AG20443 (cell line): ENCODE results near the gene FAHD1.

Experiments used
- DNase-seq: peaks from one replicate; pipeline ENCODE4 v3.0.0; 2012; ENCODE audit warnings: low spot score, mixed read lengths

FAHD1 gene

DNA sequence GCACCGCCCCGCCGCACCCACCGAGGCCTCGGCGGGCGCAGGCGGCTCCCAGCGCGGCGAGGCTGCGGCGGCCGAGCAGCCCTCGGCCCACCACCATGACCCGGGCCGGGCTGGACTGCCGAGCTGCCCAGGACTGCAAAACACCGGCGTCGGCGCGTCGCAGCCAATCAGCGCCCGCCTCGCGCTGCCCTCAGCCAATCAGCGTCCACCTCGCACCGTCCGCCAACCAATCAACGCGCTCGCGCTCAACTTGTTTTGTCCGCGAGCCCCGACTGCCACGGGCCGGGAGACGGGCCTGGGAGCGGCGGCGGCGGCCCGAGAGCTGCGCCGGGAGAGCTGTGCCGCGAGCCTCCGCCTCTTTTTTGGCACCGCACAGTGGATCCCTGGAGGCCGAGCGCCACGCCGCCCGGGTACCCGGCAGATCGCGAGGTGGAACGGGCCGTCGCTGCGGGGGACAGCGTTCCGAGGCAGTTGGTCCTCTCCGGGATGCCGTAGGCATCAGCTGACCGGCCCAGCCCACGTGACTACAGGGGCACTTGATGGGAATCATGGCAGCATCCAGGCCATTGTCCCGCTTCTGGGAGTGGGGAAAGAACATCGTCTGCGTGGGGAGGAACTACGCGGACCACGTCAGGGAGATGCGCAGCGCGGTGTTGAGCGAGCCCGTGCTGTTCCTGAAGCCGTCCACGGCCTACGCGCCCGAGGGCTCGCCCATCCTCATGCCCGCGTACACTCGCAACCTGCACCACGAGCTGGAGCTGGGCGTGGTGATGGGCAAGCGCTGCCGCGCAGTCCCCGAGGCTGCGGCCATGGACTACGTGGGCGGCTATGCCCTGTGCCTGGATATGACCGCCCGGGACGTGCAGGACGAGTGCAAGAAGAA lies at the start of gene FAHD1, which contains the start of gene HAGH:
Gene FAHD1 (plus strand): TSS at position 516 of the 883 bp plus-strand sequence. CDS start 33 bp downstream, at position 549.
Gene HAGH (minus strand): TSS at position 135 of the 883 bp plus-strand sequence. CDS start 38 bp downstream, at position 97.
- peak; percentile 100 for DNase-seq

DNA sequence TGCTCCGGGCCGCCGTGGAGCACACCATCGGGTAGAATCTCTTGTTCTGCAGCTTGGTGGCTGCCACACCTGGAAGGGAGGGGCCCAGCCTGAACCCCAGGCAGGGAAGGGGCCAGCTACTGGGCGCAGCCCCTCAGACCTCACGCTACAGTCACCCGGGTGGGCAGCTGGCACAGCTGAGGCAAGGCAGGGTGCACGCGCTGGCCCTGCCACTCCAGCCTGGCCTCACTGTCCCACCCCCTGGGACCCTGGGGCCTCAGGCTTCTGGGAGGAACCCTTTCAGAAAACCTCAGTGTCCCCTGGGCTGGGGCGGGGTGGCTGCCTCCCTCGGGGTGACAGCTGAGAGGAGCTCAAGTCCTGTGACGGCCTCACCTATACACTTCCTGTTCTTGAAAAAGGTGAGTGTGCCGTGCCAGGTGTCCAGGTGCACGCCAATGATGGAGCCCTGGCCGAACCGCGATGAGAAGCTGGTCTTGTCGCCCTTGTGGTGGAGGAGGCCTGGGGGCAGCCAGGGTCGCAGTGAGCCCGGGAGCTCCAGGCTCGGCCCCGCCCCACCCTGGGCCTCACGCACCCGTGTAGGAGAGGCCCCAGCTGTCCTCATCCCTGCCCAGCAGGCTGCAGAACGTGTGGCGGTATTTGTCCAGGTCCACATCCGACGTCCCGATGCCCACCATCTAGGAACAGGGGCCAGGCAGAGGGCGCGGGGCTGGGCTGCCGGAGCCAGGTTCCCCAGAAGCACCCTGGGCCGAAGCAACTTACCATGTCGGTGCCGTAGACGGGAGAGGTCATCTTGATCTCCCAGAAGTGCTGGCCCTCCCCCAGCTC lies 49.4 kb upstream of the FAHD1 start:
- no peak for DNase-seq

DNA sequence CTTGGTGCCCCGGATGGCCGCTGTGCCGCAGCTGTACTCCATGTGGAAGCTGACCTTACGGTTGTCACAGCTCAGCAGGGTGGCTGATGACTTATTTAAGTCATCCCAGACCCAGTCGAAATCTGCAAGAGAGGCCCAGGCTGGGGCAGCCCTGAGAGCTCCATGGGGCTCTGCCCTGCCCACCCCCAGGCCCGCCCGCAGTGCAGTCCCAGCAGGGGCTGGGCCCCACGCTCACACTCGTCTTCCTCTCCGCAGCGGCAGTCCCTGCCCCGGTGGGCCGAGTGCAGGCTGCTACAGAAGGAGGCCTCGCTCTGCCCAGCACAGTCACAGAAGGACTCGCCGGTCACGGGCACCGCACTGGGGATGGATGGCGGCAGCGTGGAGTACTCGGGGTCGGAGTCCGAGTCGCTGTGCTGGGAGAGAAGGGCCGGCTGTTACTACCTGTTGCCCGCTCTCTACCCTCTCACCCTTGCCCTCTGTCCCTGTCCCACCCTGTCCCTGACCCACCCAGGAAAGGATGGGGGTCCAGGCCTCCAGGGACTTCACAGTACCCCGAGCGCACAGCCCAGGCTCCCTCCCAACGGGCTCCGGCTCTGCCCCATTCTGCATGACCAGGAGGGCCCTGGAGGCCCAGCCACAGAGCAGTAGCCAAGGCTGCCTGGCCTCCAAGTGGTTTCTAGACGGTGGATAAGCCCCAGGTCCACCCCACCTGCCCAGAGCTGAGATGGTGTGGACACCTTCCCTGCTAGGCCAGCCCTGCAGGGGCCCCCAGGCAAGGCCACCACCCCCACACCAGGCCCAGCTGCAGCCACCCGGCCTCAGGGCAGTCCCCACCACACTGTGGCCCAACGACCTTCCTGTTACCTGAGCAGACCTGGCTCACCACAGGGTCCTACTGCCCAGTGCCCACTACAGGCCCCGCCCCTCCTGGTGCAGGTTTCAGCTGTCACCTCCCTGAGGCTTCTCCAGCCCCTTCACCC lies 48.5 kb upstream of the FAHD1 start:
- DNase-seq: no peak

DNA sequence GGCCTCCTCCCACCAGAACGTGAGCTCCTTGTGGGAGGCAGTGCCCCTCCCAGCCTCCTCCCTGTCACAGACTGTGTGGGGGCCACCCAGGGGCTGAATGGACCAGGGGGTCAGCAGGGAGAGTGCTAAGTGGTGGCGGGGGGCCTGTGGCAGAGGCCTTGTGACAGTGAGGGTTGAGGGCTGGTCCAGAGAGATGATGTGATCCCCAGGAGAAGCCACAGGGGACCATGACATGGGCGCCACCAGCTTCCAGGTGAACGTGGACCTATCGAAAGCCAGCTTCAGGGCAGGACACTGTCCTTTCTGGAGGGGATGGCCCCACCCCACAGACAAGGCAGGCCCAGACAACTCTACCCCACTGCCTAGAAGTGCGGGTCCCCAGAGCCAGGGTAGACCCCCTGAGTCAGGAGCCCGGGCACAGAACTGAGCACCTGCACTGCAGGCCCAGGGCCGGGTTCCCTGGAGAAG lies 47.7 kb upstream of the FAHD1 start:
- DNase-seq: no peak

GRCh38 chr16:1779741-1780676 lies 47.0 kb upstream of the FAHD1 start:
- DNase-seq: no peak

DNA sequence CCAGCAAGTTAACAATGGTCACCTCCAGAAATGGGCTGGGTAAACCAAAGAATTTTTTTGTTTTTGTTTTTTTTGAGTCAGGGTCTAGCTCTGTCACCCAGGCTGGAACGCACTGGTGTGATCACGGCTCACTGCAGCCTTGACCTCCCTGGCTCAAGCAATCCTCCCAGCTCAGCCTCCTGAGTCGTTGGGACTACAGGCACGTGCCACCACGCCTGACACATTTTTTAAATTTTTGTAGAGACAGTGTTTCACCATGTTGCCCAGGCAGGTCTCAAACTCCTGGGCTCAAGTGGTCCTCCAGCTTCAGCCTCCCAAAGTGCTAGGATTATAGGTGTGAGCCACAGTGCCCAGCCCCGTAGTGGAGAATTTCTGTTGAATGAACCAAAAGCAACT lies 46.3 kb upstream of the FAHD1 start:
- DNase-seq: no peak

DNA sequence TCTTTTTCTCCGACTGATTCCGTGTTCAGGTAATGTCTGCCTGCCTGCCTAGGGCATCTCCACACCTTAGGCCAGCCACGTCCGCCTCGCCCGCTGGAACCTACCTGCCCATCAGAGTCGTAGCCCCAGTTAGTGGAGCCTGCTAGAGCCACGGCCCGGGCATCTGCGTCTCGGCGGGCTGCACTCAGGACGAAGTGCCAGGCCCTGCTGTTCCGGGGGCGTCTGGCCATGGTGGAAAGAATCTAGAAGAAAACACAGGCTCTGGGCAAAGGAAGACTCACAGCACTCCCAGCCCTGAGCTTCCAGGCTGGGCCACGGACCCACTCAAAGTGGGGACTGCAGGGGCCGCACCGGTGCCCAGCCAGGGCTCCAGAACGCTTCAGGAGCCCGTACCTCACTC lies 45.8 kb upstream of the FAHD1 start:
- no peak for DNase-seq

DNA sequence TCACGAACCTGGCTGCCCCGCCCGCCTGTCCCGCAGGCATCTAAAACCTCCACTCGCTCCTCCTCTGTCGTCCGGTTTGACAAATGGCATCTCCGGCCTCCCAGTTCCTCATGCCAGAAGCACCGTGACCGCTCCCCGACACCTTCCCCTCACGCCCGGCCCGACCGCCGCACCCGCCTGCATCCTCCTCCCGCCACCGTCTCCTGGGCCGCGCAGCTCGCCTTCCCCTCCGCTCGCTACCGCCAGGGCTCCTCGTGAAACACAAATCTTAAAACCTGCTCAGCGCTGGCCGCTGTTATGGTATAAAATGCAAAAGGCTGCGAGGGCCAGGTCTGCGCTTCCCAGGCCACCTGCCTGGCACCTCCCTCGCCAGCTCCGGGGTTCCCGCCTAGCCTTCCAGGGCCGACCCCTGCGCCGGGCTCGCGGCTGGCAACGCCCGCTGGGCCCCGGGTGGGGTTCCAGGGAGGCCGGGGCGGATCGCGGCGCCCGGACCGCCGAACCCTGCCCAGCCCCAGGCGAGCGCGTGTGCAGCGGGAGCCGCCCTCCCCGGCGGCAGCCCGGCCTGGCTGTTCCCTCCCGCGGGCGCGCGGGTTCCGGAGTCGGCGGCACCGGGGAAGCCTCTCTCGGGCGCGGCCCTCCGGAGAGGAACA lies 45.1 kb upstream of the FAHD1 start:
- peak; percentile 65 for DNase-seq

DNA sequence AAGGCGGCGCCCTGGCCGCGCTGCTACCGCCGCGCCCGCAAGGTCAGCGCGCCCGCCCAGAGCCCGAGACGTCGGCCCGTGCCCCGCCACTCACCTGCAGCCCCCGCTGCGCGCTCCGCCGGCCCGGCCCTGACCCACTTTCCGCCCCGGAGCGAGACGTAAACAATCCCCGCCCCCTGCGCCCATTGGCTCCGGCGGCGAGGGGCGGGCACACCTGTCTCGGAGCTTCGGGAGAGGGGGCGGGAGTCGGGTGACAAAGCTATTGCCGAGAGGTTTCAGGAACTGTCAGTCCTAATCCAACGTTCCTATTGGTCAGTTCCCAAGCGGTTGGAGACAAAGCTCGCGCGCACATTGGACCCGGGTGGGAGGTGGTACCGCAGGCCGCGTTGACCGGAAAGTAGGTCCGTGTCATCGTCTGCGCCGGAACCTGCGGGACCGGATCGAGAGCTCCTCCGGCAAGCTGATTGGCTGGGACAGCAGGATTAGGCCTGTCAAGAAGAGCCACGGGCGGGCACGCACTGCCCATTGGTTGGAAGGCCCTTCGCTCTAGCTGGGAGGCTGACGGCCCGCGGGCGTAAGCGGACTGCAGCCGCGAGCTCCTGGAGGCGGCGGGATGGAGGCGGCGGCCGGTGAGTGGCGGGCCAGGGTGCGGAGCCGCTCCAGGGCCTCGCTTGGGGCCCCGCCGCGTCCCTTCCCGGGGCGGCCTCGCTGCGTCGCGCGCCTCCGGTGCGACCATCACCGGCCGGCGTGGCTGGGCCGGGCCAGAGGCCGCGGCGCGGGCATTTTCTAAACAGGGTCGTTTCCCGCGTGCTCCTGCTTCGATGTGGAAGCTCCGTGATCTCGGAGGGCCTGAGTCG lies 44.4 kb upstream of the FAHD1 start, which contains the start of the genes NUBP2 and SPSB3:
Gene NUBP2 (plus strand): TSS at position 553 of the 857 bp plus-strand sequence. CDS start 61 bp downstream, at position 614.
Gene SPSB3 (minus strand): TSS at position 164 of the 857 bp plus-strand sequence. CDS start 1,088 bp downstream, outside the sequence.
- peak; percentile 99 for DNase-seq

GRCh38 chr16:1784977-1785845 lies 41.8 kb upstream of the FAHD1 start:
- DNase-seq: no peak

DNA sequence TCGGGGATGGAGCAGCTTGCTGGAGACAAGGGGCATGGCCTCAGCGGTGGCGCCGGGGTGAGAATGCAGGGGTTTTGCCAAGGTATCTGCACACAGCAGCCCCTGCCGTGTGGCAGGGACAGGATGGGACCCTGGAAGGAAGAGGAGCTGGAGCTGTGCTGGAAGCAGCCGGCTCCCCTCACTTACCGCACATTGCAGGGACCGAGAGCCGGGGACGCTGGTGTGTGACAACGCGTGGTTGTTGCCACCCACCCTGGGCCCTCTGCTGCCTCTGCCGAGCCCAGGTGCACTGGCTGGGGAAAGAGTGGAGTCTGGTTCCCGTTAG lies 41.2 kb upstream of the FAHD1 start:
- DNase-seq: no peak

GRCh38 chr16:1786242-1787055 lies 40.6 kb upstream of the FAHD1 start:
- no peak for DNase-seq

- no peak for DNase-seq
Measured at GRCh38 chr16:1787056-1787321, 40.0 kb upstream of the FAHD1 start.

DNA sequence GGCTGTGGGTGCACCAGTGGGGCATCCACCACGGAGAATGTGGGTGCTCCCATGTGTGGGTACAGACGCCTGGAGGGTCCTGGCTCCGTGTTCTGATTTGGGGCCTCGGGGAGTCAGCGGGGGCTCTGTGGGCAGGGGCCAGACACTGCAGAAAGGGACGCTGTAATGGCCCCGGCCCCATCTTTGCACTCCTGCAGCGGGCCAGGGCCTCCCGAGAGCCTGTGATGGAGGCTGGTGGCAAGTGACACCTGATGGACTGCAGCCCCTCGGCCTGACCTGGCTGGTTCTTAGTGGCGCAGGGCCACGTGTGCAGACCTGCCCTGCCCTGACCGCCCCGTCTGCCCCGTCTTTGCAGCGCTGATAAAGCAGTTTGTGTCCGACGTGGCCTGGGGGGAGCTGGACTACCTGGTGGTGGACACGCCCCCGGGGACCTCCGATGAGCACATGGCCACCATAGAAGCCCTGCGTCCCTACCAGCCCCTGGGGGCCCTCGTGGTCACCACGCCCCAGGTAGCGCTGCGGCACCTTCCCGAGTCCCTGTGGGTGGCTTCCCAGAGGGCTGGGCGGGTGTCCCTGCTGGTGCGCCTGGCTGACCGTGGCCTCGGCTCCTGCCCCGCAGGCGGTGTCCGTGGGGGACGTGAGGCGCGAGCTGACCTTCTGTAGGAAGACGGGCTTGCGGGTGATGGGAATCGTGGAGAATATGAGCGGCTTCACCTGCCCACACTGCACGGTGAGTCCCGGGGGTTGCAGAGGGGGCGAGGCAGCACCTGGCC lies 39.5 kb upstream of the FAHD1 start:
- DNase-seq: no peak

DNA sequence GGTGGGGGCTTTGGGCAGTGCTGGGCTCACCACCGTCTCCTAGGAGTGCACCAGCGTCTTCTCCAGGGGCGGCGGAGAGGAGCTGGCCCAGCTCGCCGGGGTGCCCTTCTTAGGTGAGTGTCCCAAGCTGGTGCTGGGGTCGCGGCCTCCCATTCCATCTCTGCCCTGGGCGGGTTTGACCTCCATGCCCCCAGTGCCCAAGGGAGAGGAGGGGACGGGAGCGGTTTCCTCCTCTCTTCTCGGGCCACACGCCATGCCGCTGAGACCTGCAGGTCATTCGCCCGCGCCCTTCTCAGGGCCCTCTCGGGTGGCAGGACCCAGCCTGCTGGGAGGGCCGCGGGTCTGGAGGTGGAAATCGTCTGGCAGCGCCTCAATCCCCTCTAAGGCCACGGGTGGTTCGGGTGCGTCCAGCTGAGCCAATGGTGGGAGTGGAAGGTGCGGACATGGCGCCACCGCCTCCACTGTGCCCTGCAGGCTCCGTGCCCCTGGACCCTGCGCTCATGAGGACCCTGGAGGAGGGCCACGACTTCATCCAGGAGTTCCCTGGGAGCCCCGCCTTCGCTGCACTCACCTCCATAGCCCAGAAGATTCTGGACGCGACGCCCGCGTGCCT lies 38.8 kb upstream of the FAHD1 start:
- DNase-seq: no peak

DNA sequence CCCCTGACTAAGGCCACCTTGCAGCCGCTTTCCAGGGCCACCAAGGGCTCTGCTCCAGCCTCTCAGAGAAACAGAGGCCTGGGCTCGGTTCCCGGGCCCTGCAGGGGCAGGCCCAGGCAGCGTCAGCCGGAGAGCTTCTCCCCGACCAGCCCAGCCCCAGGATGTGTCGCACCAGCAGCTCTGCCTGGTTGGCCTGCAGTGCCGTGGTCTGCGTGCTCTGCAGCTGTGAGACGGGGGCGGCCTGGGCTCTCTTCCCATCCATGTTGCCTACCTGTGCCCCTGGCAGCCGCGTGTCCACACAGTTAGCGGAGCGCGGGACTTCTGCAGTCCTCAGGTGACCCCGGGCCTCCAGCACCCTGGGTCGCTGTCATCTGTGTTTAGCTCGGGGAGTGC lies 38.3 kb upstream of the FAHD1 start:
- DNase-seq: no peak
